ENCODE results near the gene RAB3GAP2.

DNA sequence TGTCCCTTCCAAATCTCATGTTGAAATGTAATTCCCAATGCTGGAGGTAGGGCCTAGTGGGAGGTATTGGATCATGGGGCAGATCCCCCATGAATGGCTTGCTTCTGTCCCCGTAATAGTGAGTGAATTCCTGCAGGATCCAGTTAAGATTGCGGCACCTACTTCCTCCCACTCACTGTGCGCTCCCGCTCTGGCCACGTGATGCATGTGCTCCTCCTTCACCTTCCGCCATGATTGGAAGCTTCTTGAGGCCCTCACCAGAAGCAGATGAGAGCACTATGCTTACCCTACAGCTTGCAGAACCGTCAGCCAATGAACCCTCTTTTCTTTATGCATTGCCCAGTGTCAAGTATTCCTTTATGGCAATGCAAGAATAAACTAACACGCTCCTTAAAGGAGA is 14.9 kb upstream of the RAB3GAP2 start:
- TF ChIP-seq CTCF (IDR thresholded peaks at IDR 0.05; ENCODE audit: low read depth, low read length, poor library complexity, severe bottlenecking) (no peak), EZH2phosphoT487 (IDR thresholded peaks at IDR 0.05; ENCODE audit: borderline replicate concordance, low read length) (no peak)
